Dendritic cell treated with granulocyte-macrophage colony-stimulating factor and Interleukin-4, amounts not matched to agents 40 ng/mL and 50 ng/mL, for 4 days (primary cell): Measurements from ENCODE around the gene TAS2R40.
"Not testable (repeated sequence)": the region's sequence is repeated elsewhere in the genome, so short reads cannot be mapped to it uniquely, and the experiment has no call there.

Experiments used
- H3K27ac Mint-ChIP-seq: one replicate; pipeline ENCODE4 v1.8.0; 2022; ENCODE audit warnings: mild to moderate bottlenecking, mixed read lengths
- H3K27me3 Mint-ChIP-seq: one replicate; pipeline ENCODE4 v1.8.0; 2022; ENCODE audit warnings: mild to moderate bottlenecking, mixed read lengths
- H3K36me3 Mint-ChIP-seq: one replicate; pipeline ENCODE4 v1.8.0; 2022; ENCODE audit warnings: low read depth, mixed read lengths
- H3K4me1 Mint-ChIP-seq: one replicate; pipeline ENCODE4 v1.8.0; 2022; ENCODE audit warnings: low read depth, mixed read lengths
- H3K4me3 Mint-ChIP-seq: one replicate; pipeline ENCODE4 v1.8.0; 2022; ENCODE audit warnings: mild to moderate bottlenecking, moderate library complexity, mixed read lengths
- H3K9me3 Mint-ChIP-seq: one replicate; pipeline ENCODE4 v1.8.0; 2022; ENCODE audit warnings: mixed read lengths
- intact Hi-C: fragments of 100-400 bp; cut with micrococcal nuclease; formaldehyde crosslinking; loops from one replicate; pipeline ENCODE4 v1.15.0; 2022

TAS2R40 gene

GRCh38 chr7:143210541-143210940 is 11.3 kb upstream of the TAS2R40 start:
- Mint-ChIP-seq H3K36me3 (no peaks in the 10 kb centered on the region), H3K27ac (no peak overlapping the region), H3K27me3 (peaks cover 6% of the 10 kb centered on the region), H3K4me3 (no peak overlapping the region), H3K9me3 (peaks cover 13% of the 10 kb centered on the region), H3K4me1 (peaks cover 35% of the 10 kb centered on the region)
- intact Hi-C loops: loop anchor here (10.0 kb wide), 2 partner anchors 326 to 356 kb away; partner anchors contain the start of genes EPHB6 and TRPV6

GRCh38 chr7:143213478-143213877 is 8.4 kb upstream of the TAS2R40 start:
- not testable (repeated sequence) for H3K36me3 Mint-ChIP-seq, H3K4me3 Mint-ChIP-seq, H3K27me3 Mint-ChIP-seq, H3K27ac Mint-ChIP-seq
- Mint-ChIP-seq H3K4me1 (peaks cover 27% of the 10 kb centered on the region), H3K9me3 (peaks cover 13% of the 10 kb centered on the region)
- intact Hi-C loops: loop anchor here (10.0 kb wide), 2 partner anchors 329 to 359 kb away; partner anchors contain the start of genes EPHB6 and TRPV6

GRCh38 chr7:143214789-143215679 is 6.8 kb upstream of the TAS2R40 start:
- H3K9me3 Mint-ChIP-seq: peaks cover 13% of the 10 kb centered on the region
- H3K27me3 Mint-ChIP-seq: no peaks in the 10 kb centered on the region
- H3K4me3 Mint-ChIP-seq: no peak overlapping the region
- peaks cover 17% of the 10 kb centered on the region for H3K4me1 Mint-ChIP-seq
- H3K36me3 Mint-ChIP-seq: no peaks in the 10 kb centered on the region
- intact Hi-C loops: loop anchor here (1.0 to 10.0 kb wide), 3 partner anchors 207 to 360 kb away; partner anchors contain the start of genes EPHB6 and TRPV6
- no peak overlapping the region for H3K27ac Mint-ChIP-seq

- H3K9me3 Mint-ChIP-seq: peaks cover 12% of the 10 kb centered on the region
- no peaks in the 10 kb centered on the region for H3K36me3 Mint-ChIP-seq
- peaks cover 17% of the 10 kb centered on the region for H3K4me1 Mint-ChIP-seq
- H3K4me3 Mint-ChIP-seq: no peak overlapping the region
- no peaks in the 10 kb centered on the region for H3K27me3 Mint-ChIP-seq
- H3K27ac Mint-ChIP-seq: peak overlapping the region; percentile 57
- intact Hi-C loops: loop anchor here (10.0 kb wide), 2 partner anchors 331 to 361 kb away; partner anchors contain the start of genes EPHB6 and TRPV6
These were observed 5.7 kb upstream of the TAS2R40 start for GRCh38 chr7:143216151-143216550.

- intact Hi-C loops: loop anchor here (10.0 kb wide), 2 partner anchors 332 to 362 kb away; partner anchors contain the start of genes EPHB6 and TRPV6
- no peaks in the 10 kb centered on the region for H3K27me3 Mint-ChIP-seq
- no peaks in the 10 kb centered on the region for H3K36me3 Mint-ChIP-seq
- H3K4me3 Mint-ChIP-seq: no peak overlapping the region
- peaks cover 7% of the 10 kb centered on the region for H3K9me3 Mint-ChIP-seq
- peaks cover 22% of the 10 kb centered on the region for H3K4me1 Mint-ChIP-seq
- no peak overlapping the region for H3K27ac Mint-ChIP-seq
These were observed 5.2 kb upstream of the TAS2R40 start for GRCh38 chr7:143216686-143217085.

GRCh38 chr7:143217806-143218205 is 4.0 kb upstream of the TAS2R40 start:
- Mint-ChIP-seq H3K4me3 (no peak overlapping the region), H3K27ac (no peak overlapping the region), H3K9me3 (no peaks in the 10 kb centered on the region), H3K36me3 (no peaks in the 10 kb centered on the region), H3K27me3 (no peaks in the 10 kb centered on the region), H3K4me1 (peaks cover 33% of the 10 kb centered on the region)
- intact Hi-C loops: loop anchor here (10.0 kb wide), 2 partner anchors 333 to 363 kb away; partner anchors contain the start of genes EPHB6 and TRPV6

- intact Hi-C loops: no loop called here
- Mint-ChIP-seq H3K4me3 (no peak overlapping the region), H3K36me3 (no peaks in the 10 kb centered on the region), H3K9me3 (no peaks in the 10 kb centered on the region), H3K27ac (peak overlapping the region; percentile 85), H3K27me3 (no peaks in the 10 kb centered on the region), H3K4me1 (peaks cover 45% of the 10 kb centered on the region)
These were observed 551 bp upstream of the TAS2R40 start for GRCh38 chr7:143221286-143221685.

- intact Hi-C loops: loop anchor here (1.0 kb wide), 1 partner anchor 41 kb away; the partner anchor contains the start of gene GSTK1
- Mint-ChIP-seq H3K27me3 (no peaks in the 10 kb centered on the region), H3K27ac (peak overlapping the region; percentile 85), H3K4me3 (peak overlapping the region; percentile 27), H3K4me1 (peaks cover 45% of the 10 kb centered on the region), H3K36me3 (no peaks in the 10 kb centered on the region), H3K9me3 (no peaks in the 10 kb centered on the region)
These were observed 945 bp downstream of the TAS2R40 start for GRCh38 chr7:143222782-143223181.

- H3K27ac Mint-ChIP-seq: peak overlapping the region; percentile 85
- intact Hi-C loops: no loop called here
- H3K27me3 Mint-ChIP-seq: no peaks in the 10 kb centered on the region
- H3K36me3 Mint-ChIP-seq: no peaks in the 10 kb centered on the region
- H3K9me3 Mint-ChIP-seq: no peaks in the 10 kb centered on the region
- no peak overlapping the region for H3K4me3 Mint-ChIP-seq
- H3K4me1 Mint-ChIP-seq: peaks cover 49% of the 10 kb centered on the region
These were observed 1.9 kb downstream of the TAS2R40 start for GRCh38 chr7:143223784-143224183.

GRCh38 chr7:143225047-143225446 is 3.2 kb downstream of the TAS2R40 start:
- intact Hi-C loops: no loop called here

GRCh38 chr7:143227806-143228205 is 6.0 kb downstream of the TAS2R40 start:
- Mint-ChIP-seq H3K36me3 (no peaks in the 10 kb centered on the region), H3K4me3 (no peak overlapping the region), H3K27ac (no peak overlapping the region), H3K4me1 (peaks cover 27% of the 10 kb centered on the region), H3K9me3 (no peaks in the 10 kb centered on the region), H3K27me3 (no peaks in the 10 kb centered on the region)
- intact Hi-C loops: no loop called here

More at GRCh38 chr7:143225047-143225446, 3.2 kb downstream of the TAS2R40 start:
- Mint-ChIP-seq H3K4me1 (peaks cover 43% of the 10 kb centered on the region), H3K27ac (no peak overlapping the region), H3K27me3 (no peaks in the 10 kb centered on the region), H3K4me3 (no peak overlapping the region), H3K36me3 (no peaks in the 10 kb centered on the region), H3K9me3 (no peaks in the 10 kb centered on the region)

- H3K27me3 Mint-ChIP-seq: no peaks in the 10 kb centered on the region
These were observed 7.4 kb downstream of the TAS2R40 start for GRCh38 chr7:143229054-143229790.

GRCh38 chr7:143230602-143231457 is 9.0 kb downstream of the TAS2R40 start:
- Mint-ChIP-seq H3K27ac (no peak overlapping the region), H3K4me1 (peaks cover 25% of the 10 kb centered on the region), H3K27me3 (no peaks in the 10 kb centered on the region), H3K36me3 (no peaks in the 10 kb centered on the region), H3K9me3 (peaks cover 2% of the 10 kb centered on the region), H3K4me3 (no peak overlapping the region)
- intact Hi-C loops: no loop called here

More at GRCh38 chr7:143229054-143229790, 7.4 kb downstream of the TAS2R40 start:
- Mint-ChIP-seq H3K36me3 (no peaks in the 10 kb centered on the region), H3K27ac (no peak overlapping the region), H3K4me1 (peaks cover 17% of the 10 kb centered on the region), H3K9me3 (no peaks in the 10 kb centered on the region), H3K4me3 (no peak overlapping the region)
- intact Hi-C loops: no loop called here
